Activated naive CD8-positive, alpha-beta T cell treated with anti-CD3 and anti-CD28 coated beads, Interleukin-2, amount 50 U/mL, for 16 hours (primary cell): Measurements from ENCODE around the gene IWS1.
"Not testable (repeated sequence)": the region's sequence is repeated elsewhere in the genome, so short reads cannot be mapped to it uniquely, and the experiment has no call there.

Experiments
- DNase-seq: peaks from one replicate; pipeline ENCODE4 v3.0.0-alpha.2; 2020; ENCODE audit warnings: low read depth, low spot score

Gene IWS1

GRCh38 chr2:127526132-127527000, at the start of gene IWS1:
IWS1 (minus strand) TSS chr2:127526489; CDS start chr2:127526208, 281 bp downstream.
- peak; percentile 83 for DNase-seq

- DNase-seq, result no peak
These were observed 49.7 kb upstream of the IWS1 start for GRCh38 chr2:127575941-127576432.

- no peak for DNase-seq
These were observed 49.0 kb upstream of the IWS1 start for GRCh38 chr2:127575185-127575765.

- no peak for DNase-seq
These were observed 48.4 kb upstream of the IWS1 start for GRCh38 chr2:127574656-127575055.

GRCh38 chr2:127573771-127574170, 47.5 kb upstream of the IWS1 start:
- no peak for DNase-seq

- DNase-seq, result no peak
These were observed 47.0 kb upstream of the IWS1 start for GRCh38 chr2:127573298-127573697.

GRCh38 chr2:127572841-127573240, 46.6 kb upstream of the IWS1 start:
- DNase-seq, result no peak

- not testable (repeated sequence) for DNase-seq
These were observed 46.1 kb upstream of the IWS1 start for GRCh38 chr2:127572352-127572751.

GRCh38 chr2:127570282-127571250, 44.3 kb upstream of the IWS1 start:
- DNase-seq, result no peak

- DNase-seq, result no peak
These were observed 43.4 kb upstream of the IWS1 start for GRCh38 chr2:127569666-127570065.

GRCh38 chr2:127568128-127568527, 41.8 kb upstream of the IWS1 start:
- DNase-seq, result no peak

GRCh38 chr2:127567351-127567854, 41.1 kb upstream of the IWS1 start:
- no peak for DNase-seq

- DNase-seq, result no peak
These were observed 40.3 kb upstream of the IWS1 start for GRCh38 chr2:127566576-127566975.

- DNase-seq, result no peak
These were observed 39.8 kb upstream of the IWS1 start for GRCh38 chr2:127566139-127566417.

- DNase-seq, result no peak
These were observed 39.2 kb upstream of the IWS1 start for GRCh38 chr2:127565261-127566138.

GRCh38 chr2:127564429-127565260, 38.4 kb upstream of the IWS1 start:
- DNase-seq, result no peak

GRCh38 chr2:127563458-127564428, 37.5 kb upstream of the IWS1 start:
- DNase-seq, result no peak

- no peak for DNase-seq
These were observed 36.6 kb upstream of the IWS1 start for GRCh38 chr2:127562936-127563335.

- no peak for DNase-seq
These were observed 35.1 kb upstream of the IWS1 start for GRCh38 chr2:127561371-127561770.
